AG08395 (cell line): Measurements from ENCODE around the gene PRSS36.
"Not testable (repeated sequence)": the region's sequence is repeated elsewhere in the genome, so short reads cannot be mapped to it uniquely, and the experiment has no call there.

Experiments used
- DNase-seq: peaks from one replicate; pipeline ENCODE4 v3.0.0; 2012; ENCODE audit warnings: mixed read lengths, low spot score

Gene PRSS36

DNA sequence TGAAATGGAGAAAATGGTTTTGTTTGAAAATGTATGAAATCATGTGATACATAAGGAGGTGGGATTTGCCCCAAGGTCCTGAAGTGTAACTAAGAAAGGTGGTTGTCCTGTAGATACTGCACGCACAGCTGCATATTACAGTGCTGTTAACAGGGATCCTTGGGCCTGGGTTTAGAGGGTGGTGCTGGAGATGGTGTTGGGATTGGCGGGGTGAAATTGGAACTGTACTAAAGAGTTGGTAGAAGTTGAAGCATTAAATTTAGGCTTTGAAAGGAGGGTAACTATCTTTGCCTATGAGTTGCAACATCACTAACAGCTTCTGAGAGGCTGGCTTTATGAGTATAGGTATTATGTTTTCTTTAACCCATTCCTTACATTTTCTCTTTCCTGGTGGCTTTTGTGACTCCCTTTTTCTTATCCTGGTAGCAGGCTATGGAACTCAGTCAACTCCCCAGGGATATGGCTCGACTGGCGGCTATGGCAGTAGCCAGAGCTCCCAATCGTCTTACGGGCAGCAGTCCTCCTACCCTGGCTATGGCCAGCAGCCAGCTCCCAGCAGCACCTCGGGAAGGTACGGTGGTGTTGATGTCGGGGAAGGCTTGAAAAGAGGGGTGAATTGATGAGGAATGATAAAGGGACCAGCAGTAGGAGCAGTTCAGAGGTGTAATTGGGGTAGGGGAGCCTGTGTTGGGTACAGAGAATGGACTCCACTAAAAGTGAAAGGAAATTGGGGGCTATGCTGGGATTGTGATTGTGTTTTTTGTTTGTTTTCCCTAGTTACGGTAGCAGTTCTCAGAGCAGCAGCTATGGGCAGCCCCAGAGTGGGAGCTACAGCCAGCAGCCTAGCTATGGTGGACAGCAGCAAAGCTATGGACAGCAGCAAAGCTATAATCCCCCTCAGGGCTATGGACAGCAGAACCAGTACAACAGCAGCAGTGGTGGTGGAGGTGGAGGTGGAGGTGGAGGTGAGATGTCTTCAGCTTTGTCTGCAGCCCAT is 33.9 kb upstream of the PRSS36 start:
- no peak for DNase-seq

DNA sequence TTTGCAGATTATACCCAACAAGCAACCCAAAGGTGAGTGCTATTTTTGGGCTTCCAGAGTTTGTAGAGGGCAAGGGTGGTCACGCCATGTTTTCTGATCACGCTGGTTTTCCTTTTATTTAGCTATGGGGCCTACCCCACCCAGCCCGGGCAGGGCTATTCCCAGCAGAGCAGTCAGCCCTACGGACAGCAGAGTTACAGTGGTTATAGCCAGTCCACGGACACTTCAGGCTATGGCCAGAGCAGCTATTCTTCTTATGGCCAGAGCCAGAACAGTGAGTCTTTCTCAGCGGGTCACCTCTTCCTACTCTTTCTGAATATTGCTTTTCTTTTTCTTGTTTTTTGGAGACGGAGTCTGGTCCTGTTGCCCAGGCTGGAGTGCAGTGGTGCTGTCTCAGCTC is 32.5 kb upstream of the PRSS36 start:
- no peak for DNase-seq

DNA sequence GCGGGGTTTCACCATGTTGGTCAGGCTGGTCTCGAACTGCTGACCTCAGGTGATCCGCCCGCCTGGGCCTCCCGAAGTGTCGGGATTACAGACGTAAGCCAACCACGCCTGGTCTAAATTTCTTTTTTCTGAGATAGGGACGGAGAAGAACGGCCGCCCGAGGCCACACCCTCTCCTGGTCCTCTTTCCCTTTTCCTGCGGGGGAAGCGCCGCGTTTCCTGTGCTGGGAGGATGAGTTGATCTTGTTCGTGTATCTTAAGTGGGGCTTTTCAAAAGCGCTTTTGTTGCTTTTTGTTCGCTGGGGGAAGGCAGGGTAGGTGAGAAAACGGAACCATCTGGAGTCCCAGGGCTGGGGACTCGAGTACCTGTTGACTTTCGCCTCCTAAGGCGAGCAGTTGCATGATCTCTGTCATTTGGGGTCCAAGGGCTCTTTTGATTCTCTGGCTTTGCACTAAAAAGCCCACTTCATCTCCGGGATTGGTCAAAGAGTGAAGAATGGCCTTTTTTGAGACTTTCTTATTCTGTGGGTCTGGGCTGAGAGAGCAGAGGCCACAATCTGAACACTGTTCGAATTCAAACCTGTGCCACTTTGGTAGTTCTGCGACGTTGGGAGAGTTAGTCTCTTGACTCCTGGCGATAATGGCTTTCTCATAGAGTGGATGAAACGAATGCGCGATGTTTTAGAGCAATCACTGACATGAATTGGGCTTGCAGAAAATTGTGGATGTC is 31.4 kb upstream of the PRSS36 start:
- peak; percentile 34 for DNase-seq

DNA sequence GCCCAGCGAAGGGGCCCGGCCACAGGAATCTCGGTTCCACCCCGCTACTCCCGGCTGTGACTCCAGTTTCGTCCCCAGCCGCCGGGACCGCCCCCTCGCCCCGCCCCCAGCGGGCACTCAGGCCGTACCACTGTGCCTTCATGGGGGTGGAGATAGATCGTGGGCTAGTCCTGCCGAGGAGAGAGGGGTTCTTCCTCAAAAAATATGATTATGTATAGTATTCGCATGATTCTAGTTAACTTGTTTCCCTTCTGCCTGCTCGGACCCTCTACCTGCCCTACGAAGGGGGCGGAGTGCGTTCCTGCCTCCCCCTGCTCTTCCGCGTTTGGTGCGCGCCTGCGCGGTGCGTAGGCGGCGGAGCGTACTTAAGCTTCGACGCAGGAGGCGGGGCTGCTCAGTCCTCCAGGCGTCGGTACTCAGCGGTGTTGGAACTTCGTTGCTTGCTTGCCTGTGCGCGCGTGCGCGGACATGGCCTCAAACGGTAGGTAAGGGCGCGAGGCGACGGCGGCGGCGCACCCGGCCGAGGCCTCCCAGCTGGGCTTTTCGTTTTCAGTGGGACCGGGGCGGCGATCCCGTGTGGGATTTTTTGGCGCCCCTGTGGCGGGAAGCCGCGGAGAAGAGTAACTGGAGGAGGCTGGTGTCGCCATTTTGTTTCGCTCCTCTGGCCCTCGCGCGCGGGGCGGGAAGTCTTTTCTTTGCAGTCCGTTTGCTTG is 30.0 kb upstream of the PRSS36 start, which contains the start of gene FUS:
FUS (plus strand) TSS at position 393 of the 713 bp plus-strand sequence; CDS start at position 469, 76 bp downstream.
- peak; percentile 98 for DNase-seq

DNA sequence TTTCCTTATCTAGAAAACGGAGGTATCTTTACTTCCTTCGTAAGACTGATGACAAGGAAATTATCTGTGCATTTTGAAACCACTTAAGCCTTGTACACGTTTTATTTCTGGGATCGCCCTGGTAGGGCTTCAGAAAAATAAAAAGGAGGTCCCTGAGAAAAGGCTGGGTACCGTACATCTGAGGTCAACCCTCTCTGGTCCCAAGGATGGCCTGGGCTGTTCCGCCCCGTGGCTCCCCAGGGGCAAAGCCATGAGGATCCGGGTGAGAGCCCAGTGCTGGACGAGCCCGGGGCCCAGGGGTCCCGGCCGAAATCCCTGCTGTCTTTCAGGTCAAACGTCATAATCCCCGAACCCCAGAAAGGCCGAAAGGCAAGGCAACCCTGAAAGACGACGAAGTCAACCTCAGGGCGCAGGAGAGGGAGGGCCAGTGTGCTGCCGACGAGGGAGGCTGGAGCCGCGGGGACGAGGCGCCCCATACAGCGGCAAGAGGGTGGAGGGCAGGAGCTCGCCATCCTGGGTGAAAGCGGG is 29.4 kb upstream of the PRSS36 start:
- DNase-seq = peak; percentile 27

DNA sequence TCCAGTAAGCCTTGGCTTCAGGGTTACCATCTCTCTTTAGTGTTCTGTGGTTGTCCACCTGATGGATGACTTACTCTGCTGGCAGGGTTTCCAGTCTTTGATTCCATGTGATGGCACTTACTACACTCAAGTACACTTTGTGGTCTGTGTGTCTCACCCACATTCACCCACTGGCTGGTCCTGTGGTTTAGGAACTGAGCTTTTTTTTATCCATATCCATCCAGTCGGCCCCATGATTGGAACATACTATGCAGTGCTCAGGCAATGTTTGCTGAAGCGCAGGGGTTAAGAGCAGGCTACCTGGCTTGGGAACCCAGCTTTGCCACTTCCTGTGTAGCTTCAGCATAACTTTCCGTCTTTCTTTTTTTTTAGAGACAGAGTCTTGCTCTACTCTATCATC is 27.3 kb upstream of the PRSS36 start:
- DNase-seq = no peak

DNA sequence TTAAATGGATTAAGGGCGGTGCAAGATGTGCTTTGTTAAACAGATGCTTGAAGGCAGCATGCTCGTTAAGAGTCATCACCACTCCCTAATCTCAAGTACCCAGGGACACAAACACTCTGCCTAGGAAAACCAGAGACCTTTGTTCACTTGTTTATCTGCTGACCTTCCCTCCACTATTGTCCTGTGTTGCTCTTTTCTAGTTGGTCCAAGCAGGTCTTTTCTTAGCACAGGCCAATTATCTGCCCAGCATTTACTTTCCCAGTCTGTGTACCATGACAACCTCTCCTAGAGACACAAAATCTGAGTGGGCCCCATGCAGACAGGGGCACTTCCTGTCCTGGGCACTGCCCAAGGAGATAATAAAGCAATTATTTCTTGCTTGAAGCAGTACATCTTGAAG is 20.2 kb upstream of the PRSS36 start:
- DNase-seq = not testable (repeated sequence)

DNA sequence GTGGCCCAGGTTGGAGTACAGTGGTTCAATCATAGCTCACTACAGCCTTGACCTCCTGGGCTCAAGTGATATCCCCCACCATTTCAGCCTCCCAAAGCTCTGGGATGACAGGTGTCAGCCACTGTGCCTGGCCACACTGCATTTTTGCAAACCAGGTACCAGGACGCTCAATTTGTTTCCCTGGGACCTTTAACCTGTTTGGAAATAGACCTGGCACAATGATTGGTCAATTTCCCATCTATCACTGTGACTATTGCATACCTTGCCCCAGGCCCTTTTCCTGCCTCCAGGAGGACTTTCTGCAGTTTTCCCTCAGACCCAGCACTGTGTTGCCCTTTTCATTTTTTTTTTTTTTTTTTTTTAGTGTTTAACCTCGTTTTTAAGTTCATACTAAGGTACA is 19.0 kb upstream of the PRSS36 start:
- no peak for DNase-seq

DNA sequence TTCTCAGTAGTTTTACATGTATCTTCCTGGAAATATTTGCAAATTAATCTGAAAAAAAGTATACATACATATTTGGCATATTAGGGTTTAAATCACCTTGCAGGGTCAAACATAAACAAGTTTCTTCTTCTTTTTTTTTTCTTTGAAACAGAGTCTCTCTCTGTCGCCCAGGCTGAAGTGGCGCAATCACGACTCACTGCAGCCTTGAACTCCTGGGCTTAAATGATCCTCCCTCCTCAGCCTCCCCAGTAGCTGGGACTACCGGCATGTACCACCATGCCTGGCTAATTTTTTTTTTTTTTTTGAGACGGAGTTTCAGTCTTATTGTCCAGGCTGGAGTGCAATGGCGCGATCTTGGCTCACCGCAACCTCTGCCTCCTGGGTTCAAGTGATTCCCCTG is 17.4 kb upstream of the PRSS36 start:
- no peak for DNase-seq

DNA sequence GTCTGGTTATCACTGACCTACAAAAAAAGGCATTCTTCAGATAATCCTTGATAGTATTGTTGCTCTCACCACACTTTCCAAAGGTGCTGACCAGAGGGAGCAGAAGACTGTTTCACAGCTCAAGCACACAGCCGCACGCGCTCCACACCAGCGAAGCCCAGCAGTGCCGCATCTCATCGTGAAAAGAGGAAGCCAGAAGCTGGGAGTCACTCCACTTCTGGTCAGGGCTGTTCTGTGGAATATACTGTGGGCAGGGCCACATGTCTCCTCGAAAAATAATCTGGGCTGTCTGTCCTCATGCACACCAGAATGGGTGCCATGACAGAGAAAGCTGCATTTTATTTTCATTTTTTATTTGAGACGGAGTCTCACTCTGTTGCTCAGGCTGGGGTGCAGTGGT is 7.3 kb upstream of the PRSS36 start:
- DNase-seq = no peak

DNA sequence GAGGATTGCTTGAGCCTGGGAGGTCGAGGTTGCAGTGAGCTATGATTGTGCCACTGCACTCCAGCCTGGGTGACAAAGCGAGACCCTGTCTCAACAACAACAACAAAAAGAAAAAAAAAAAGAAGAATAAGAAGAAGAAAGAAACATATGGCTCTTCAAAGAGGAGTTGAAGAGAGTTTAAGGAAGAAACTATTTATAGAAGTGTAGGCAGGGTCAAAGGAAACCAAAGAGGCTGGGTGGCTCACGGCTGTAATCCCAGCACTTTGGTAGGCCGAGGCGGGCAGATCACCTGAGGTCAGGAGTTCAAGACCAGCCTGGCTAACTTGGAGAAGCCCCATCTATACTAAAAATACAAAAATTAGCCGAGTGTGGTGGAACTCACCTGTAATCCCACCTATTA is 1.1 kb upstream of the PRSS36 start:
- DNase-seq = not testable (repeated sequence)

DNA sequence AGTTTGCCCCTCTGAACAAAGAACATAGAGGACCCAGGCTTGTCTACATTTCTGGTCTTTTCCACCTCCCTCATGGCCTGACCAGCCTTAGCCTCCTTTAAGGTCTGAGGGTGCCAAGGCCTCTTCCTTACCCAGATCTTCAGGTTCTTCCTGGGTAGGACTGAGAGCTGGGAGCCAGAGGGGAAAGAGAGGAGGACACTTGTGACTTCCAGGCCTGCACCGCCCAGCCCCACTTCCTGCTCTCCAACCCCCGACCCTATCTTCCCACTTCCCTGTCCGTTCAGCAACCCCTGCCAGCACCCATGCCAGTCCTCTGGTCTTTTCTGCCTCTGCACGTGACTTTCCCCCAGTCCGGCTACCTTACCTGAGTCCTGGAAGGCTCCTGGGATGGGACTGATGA is 534 bp downstream of the PRSS36 start:
- DNase-seq = no peak

DNA sequence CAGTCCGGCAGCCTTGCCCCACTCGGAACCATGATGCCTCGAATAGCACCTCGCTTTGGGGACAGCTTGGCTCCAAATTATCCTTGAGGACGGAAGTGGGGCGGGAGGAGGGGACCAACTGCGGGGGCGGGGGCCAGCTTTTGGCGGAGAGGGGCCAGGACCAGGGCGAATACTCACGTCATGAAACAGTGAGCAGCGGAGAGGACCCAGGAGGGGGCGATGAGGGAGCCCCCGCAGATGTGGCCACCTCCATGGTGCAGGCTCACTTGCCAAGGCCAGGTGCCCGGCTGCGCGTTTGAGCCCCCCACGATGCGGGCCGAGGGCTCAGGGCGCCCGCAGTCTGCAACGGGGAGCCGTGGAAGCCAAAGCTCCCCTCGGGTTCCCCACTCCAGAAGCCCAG is 970 bp downstream of the PRSS36 start:
- DNase-seq = no peak

DNA sequence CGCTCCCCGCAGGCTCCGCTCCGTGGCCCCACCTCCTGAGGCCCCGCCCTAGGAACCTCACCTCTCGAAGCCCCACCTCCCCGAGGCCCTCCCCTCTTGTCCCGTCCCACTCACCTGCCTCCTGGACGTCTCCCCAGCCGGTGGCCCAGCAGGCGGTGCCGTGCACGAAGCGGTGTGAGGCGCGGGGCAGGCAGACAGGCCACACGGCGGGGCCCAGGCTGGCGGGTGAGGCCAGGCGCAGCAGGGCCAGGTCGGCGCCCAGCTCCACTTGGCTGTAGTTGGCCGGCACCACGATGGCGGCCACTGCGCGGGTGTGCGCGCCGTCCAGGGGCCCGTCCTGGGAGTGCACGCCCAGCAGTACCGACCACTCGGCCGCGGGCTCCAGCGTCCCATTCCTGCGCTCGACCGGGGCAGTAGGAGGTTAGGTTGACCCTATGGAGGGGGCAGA is 1.6 kb downstream of the PRSS36 start:
- DNase-seq = no peak

DNA sequence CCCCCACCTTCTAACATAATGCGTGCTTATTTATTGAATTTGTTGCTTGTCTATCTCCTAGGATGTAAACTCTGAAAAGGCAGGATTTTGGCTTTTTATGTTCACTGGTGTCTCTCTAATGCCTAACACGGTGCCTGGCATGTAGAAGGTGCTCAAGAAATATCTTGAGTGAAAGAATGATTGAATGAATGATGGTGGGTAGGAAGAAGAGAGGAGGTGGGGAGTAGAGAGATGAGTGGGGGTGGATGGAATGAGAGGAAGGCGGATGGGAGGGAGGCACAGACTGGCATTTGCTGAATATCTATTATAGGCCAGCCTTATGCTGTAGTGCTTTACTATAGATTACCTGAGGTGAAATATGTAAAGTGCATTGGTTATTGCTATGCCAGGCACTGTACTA is 2.3 kb downstream of the PRSS36 start:
- DNase-seq = no peak

DNA sequence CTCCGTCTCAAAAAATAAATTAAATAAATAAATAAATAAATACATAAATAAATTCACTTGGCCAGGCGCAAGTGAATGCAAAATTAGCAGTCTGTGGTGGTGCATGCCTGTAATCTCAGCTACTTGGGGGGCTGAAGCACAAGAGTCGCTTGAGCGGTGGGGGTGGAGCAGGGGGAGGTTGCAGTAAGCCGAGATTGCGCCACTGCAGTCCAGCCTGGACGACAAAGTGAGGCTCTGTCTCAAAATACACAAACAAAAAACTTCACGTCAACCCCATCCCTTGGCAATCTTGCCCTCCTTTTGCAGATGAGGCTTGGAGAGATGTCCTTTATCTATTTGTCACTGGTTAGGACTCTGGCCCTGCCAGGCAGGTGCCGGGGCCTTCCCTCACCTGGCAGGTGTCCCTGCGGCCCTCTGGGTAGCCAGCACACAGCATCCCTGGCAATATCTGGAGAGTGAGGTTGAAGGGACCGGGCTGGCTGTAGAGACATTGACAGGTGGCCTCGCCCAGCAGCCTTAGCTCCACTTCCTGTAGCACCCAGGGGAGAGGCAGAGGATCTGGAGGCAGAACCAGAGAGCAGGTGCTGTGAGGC is 4.4 kb downstream of the PRSS36 start:
- no peak for DNase-seq

DNA sequence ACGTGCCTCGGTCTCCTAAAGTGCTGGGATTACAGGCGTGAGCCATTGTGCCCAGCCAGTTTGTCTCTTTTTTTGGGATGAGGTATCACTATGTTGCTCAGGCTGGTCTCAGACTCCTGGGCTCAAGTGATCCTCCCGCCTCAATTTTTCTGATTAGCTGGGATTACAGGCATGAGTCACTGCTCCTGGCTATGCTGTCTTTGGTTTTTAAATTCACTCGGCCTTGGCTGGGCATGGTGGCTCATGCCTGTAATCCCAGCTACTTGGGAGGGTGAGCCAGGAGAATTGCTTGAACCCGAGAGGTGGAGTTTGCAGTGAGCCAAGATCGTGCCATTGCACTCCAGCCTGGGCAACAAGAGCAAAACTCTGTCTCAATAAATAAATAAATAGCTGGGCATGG is 5.4 kb downstream of the PRSS36 start:
- not testable (repeated sequence) for DNase-seq

DNA sequence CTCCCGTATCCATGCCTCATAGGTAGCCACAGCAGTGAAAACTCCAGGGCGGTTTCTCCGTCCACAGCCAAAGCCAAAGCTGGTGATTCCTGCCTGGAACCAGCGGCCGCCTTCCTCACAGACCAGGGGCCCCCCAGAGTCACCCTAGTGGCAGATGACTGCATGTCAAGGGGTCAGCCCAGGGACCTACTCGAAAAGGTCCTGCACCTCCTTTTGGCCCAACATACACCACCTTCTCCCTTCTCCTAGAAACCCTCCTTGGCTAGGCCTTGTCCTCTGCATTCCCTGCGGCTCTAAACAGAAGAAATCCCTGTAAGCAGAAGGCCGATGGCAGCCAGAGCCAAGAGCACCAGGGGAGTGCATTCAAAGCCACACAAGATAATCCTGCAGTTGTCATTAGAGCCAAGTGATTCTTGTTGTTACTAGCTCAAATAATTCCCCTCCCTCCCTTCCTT is 6.1 kb downstream of the PRSS36 start:
- no peak for DNase-seq

DNA sequence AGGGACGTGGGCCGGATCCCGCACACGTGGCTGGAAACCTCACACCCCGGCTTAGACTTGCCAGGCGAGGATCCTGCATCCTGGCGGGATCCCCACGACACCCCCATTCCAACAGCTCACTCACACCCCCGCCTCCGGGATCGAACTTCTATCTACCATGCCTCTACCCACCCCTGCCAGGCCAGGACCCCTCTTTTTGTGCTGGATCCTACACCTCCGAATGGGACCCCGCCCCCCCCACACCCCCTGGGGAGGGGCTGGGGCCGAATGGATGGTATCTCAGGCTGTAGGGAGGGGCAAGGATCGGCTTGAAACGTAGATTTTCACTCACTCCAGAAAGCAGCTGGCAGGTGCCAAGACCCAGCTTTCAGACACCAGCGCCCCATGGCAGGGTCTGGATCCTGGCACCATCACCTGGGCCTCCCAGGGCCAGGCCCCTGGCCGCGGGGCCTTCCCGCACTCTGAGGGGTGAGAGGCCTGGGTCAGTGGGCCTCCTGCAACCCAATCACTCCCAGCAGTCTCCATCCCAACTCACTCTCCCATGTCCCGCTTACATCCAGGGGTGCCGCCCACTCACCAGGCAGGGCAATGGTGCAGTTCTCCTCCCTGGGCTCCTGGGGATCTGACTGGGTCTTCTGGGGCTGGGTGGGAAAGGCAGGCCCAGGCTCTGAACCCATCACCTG is 6.7 kb downstream of the PRSS36 start:
- DNase-seq = no peak

DNA sequence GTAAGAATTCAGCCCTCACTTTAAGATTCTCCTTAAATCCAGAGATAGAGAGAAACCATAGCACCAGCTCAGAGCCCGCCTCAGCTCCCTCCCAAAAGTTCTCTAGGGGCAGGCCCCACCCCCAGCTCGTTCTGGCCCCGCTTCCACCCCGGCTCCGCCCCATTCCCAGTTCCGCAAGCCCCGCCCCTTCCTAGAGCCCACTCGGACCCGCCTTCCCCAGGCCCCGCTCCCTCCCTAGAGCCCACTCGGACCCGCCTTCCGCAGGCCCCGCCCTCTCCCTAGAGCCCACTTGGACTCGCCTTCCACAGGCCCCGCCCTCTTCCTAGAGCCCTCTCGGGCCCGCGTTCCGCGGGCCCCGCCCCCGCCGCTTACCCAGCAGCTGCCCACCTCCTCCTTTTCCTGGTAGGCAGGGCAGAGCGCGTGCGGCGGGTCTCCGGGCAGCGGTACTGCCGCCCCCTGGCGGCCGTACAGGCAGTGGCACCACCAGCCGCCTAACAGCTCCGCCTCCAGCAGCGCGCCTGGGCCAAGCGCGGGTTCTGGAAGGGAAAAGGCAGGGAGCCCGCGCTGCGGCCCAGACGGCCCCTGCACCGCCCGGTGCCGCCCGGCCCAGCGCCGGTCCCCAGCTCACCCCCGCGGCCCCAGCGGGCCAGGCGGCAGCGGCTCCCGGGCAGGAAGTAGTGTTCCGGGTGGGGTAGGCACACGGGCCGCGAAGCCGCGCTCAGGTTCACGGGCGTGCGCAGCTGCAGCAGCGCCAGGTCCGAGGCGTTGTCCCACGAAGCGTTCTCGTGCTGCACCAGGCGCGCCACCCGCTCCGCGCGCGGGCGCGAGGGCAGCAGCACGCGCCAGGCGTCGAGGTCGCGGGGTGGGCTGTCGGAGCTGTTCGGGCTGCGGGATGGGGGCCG is 7.5 kb downstream of the PRSS36 start:
- DNase-seq = peak; percentile 100
